Neuron (in vitro differentiated cells): ENCODE results near the gene GFRA1.
"Not testable (repeated sequence)": the region's sequence is repeated elsewhere in the genome, so short reads cannot be mapped to it uniquely, and the experiment has no call there.

ENCODE experiments used
- H2AFZ ChIP-seq: one replicate; pipeline ENCODE4 v1.6.1; 2013; ENCODE audit warnings: low read depth, mild to moderate bottlenecking, inconsistent platforms, low read length, moderate library complexity
- H3K27me3 ChIP-seq: one replicate; pipeline ENCODE4 v1.6.1; 2013; ENCODE audit warnings: low read length; ENCODE audit not compliant: insufficient read depth
- H3K36me3 ChIP-seq: one replicate; pipeline ENCODE4 v1.6.1; 2013; ENCODE audit warnings: low read length; ENCODE audit not compliant: insufficient read depth
- H3K4me1 ChIP-seq: one replicate; pipeline ENCODE4 v1.6.1; 2013; ENCODE audit warnings: low read length; ENCODE audit not compliant: insufficient read depth
- H3K4me3 ChIP-seq: 2 replicates; pipeline ENCODE4 v1.5.1; 2013; ENCODE audit warnings: mild to moderate bottlenecking, low read length, moderate library complexity
- H3K9me3 ChIP-seq: one replicate; pipeline ENCODE4 v1.6.1; 2013; ENCODE audit warnings: low read length

Gene GFRA1

DNA sequence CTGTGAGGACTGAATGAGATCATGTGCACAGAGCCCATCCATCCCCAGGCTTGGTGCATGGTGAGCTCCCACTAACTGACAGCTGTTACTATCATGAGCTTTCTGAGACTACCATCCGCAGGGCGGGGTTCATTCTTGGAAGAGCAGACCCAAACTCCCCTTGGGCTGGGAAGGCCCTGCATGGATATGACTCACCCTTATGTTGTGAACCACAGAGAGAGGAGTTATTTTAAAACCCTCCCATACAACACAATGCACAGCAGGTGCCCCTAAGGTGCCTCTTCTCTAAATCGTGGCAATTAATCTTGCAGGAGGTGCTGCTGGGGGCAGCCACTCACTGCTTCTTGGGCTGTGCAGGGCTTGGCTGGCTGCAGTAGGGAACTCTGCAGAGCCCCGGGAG, 219.1 kb downstream of the GFRA1 start:
- Histone ChIP-seq H3K27me3 (no peaks in the 10 kb centered on the region), H3K9me3 (no peaks in the 10 kb centered on the region), H2AFZ (no peak overlapping the region), H3K4me1 (peaks cover 9% of the 10 kb centered on the region), H3K36me3 (peaks cover 7% of the 10 kb centered on the region), H3K4me3 (no peak overlapping the region)

DNA sequence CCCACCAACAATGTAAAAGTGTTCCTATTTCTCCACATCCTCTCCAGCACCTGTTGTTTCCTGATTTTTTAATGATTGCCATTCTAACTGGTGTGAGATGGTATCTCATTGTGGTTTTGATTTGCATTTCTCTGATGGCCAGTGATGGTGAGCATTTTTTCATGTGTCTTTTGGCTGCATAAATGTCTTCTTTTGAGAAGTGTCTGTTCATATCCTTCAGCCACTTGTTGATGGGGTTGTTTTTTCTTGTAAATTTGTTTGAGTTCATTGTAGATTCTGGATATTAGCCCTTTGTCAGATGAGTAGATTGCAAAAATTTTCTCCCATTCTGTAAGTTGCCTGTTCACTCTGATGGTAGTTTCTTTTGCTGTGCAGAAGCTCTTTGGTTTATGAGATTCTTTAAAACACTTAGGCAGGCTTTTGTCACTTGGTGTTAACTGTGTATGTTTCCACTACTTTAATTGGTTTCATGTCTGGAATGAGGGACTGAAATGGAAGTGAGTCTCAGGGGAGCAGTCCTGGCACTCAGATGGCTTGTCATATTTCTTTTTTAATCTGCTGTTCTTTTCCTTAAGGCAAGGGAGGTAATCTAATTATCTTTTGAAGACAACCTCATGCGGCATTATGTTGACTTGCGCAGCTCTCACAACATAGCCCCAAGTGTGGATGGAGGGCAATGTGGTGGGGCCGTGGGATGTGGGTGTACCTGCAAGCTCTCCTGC, 219.8 kb downstream of the GFRA1 start:
- H3K4me1 ChIP-seq, H2AFZ ChIP-seq, H3K27me3 ChIP-seq, H3K4me3 ChIP-seq, H3K9me3 ChIP-seq, H3K36me3 ChIP-seq: not testable (repeated sequence)

DNA sequence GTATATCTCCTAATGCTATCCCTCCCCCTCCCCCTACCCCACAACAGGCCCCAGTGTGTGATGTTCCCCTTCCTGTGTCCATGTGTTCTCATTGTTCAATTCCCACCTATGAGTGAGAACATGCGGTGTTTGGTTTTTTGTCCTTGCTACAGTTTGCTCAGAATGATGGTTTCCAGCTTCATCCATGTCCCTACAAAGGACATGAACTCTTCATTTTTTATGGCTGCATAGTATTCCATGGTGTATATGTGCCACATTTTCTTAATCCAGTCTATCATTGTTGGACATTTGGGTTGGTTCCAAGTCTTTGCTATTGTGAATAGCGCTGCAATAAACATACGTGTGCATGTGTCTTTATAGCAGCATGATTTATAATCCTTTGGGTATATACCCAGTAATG, 220.5 kb downstream of the GFRA1 start:
- H3K4me1 ChIP-seq, H2AFZ ChIP-seq, H3K9me3 ChIP-seq, H3K4me3 ChIP-seq, H3K36me3 ChIP-seq, H3K27me3 ChIP-seq: not testable (repeated sequence)

DNA sequence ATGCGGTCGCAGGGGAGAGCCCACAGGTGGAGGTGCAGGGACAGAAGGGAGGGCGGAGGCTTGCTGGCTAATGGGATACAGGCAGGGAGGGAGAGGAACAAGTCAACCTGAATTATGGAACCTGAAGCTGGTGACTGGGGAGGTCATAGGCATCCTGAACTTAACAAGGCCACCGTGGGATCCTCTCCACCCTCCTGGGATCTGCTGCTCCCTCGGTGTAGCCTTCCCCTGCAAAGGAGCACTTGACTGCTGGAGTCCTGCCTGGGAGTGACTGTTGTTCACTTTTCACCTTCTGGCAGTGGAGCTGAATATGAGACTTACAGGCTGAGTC, 223.1 kb downstream of the GFRA1 start:
- Histone ChIP-seq H3K9me3 (no peaks in the 10 kb centered on the region), H3K36me3 (no peaks in the 10 kb centered on the region), H2AFZ (no peak overlapping the region), H3K27me3 (no peaks in the 10 kb centered on the region), H3K4me1 (peaks cover 2% of the 10 kb centered on the region), H3K4me3 (no peak overlapping the region)

- no peaks in the 10 kb centered on the region for H3K9me3 ChIP-seq
- no peak overlapping the region for H3K4me3 ChIP-seq
- no peak overlapping the region for H2AFZ ChIP-seq
- H3K27me3 ChIP-seq = no peaks in the 10 kb centered on the region
- H3K36me3 ChIP-seq = no peaks in the 10 kb centered on the region
- H3K4me1 ChIP-seq = peaks cover 2% of the 10 kb centered on the region
Observed at GRCh38 chr10:116049158-116049973, 223.6 kb downstream of the GFRA1 start.

DNA sequence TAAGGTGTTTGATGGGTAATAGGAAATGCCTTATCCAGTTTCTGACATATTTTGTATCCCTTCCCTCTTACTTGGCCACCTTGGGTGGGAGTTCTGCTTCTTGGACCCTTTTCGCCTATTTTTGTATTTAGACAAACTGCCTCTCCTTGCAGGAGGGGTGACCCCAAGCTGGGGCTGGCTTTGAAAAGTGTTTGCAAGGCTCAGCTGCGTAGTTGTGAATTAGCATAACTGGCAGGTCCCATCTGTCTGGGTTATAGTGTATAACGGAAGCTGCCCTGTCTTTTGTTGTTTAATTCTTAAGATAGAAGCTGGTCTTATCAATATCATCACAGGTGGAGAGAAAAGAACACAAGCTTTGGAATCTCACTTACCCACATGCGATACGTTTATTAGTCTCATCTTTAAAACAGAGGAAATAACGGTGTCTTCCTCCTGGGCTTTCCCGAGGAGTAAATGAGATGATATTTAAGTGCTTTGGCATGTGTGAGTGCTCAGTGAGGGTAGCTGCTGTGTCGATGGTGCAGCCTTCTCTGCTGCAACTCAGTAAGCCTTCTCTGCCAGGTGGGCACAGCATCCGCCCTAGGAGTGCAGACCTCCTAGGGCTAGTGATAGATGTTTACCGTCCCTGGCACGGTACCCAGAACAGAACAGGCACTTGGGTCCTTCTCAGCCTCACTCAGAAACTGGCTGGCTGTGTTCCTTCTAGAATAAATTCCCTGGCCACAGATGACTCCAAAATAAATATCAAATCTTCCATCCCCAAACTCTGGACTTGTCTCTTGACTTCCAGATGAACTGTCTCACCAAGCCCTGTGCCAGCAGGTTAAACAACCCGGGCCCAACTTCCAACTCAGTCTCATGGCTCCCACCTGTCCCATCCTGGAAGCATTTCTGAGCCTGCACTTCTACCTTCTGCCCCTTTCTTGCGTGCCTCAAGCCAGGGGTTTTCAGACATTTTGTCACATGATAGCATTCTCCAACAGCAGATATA, 227.3 kb downstream of the GFRA1 start:
- no peak overlapping the region for H2AFZ ChIP-seq
- H3K4me1 ChIP-seq = peaks cover 2% of the 10 kb centered on the region
- H3K9me3 ChIP-seq = no peaks in the 10 kb centered on the region
- H3K4me3 ChIP-seq = no peak overlapping the region
- H3K36me3 ChIP-seq = no peaks in the 10 kb centered on the region
- no peaks in the 10 kb centered on the region for H3K27me3 ChIP-seq

DNA sequence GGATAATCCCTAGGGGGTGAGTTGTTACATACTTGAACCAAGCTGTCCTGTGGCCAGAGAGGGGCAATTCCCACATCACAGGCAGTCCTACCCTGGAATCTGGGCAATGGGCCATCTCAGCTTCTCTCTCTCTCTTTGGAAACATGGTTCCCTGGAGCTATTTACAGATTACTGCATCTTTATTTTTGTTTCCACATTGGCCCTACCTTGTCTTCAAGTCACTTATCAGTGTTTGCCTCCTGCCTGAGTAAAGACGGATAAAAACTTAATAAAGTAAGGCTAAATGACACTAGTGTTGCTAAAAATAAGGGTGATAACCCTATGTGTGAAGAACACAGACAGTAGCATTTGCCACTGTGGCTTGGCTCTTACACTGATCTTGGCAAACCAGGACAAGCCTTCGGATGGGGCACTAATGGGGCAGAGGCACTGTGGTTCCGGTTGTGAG, 228.2 kb downstream of the GFRA1 start:
- Histone ChIP-seq H2AFZ (no peak overlapping the region), H3K36me3 (no peaks in the 10 kb centered on the region), H3K27me3 (no peaks in the 10 kb centered on the region), H3K4me1 (peaks cover 2% of the 10 kb centered on the region), H3K4me3 (no peak overlapping the region), H3K9me3 (no peaks in the 10 kb centered on the region)

DNA sequence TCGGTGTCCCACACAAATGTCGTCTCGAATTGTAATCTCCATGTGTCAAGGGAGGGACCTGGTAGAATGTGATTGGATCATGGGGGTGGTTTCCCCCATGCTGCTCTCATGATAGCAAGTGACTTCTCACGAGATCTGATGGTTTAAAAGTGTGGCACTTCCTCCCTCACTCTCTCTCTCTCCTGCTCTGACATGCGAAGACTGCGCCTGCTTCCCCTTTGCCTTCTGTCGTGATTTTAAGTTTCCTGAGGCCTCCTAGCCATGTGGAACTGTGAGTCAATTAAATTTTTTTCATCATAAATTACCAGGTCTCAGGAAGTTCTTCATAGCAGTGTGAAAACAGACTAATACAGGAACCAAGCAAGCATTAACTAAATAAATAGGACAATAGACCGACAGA, 229.1 kb downstream of the GFRA1 start:
- H3K4me1 ChIP-seq = peaks cover 2% of the 10 kb centered on the region
- no peaks in the 10 kb centered on the region for H3K9me3 ChIP-seq
- no peaks in the 10 kb centered on the region for H3K36me3 ChIP-seq
- no peak overlapping the region for H2AFZ ChIP-seq
- no peak overlapping the region for H3K4me3 ChIP-seq
- H3K27me3 ChIP-seq = no peaks in the 10 kb centered on the region

GRCh38 chr10:116043304-116043703, 229.7 kb downstream of the GFRA1 start:
- no peak overlapping the region for H3K4me3 ChIP-seq
- H3K36me3 ChIP-seq = no peaks in the 10 kb centered on the region
- H3K9me3 ChIP-seq = no peaks in the 10 kb centered on the region
- H3K4me1 ChIP-seq = peaks cover 2% of the 10 kb centered on the region
- no peak overlapping the region for H2AFZ ChIP-seq
- H3K27me3 ChIP-seq = no peaks in the 10 kb centered on the region

- Histone ChIP-seq H3K27me3 (no peaks in the 10 kb centered on the region), H3K9me3 (no peaks in the 10 kb centered on the region), H3K4me1 (peaks cover 2% of the 10 kb centered on the region), H3K36me3 (no peaks in the 10 kb centered on the region), H3K4me3 (no peak overlapping the region), H2AFZ (no peak overlapping the region)
Observed at GRCh38 chr10:116041948-116042347, 231.1 kb downstream of the GFRA1 start.

- Histone ChIP-seq H3K9me3 (no peaks in the 10 kb centered on the region), H3K4me1 (no peaks in the 10 kb centered on the region), H3K27me3 (no peaks in the 10 kb centered on the region), H2AFZ (no peak overlapping the region), H3K4me3 (no peak overlapping the region), H3K36me3 (no peaks in the 10 kb centered on the region)
Observed at GRCh38 chr10:116039612-116040011, 233.4 kb downstream of the GFRA1 start.

GRCh38 chr10:116038259-116038658, 234.7 kb downstream of the GFRA1 start:
- H3K9me3 ChIP-seq = no peaks in the 10 kb centered on the region
- no peak overlapping the region for H3K4me3 ChIP-seq

GRCh38 chr10:116035406-116035805, 237.6 kb downstream of the GFRA1 start:
- H2AFZ ChIP-seq, H3K4me3 ChIP-seq, H3K9me3 ChIP-seq, H3K36me3 ChIP-seq, H3K27me3 ChIP-seq, H3K4me1 ChIP-seq: not testable (repeated sequence)

More at GRCh38 chr10:116038259-116038658, 234.7 kb downstream of the GFRA1 start:
- Histone ChIP-seq H3K36me3 (no peaks in the 10 kb centered on the region), H3K4me1 (no peaks in the 10 kb centered on the region), H2AFZ (no peak overlapping the region), H3K27me3 (no peaks in the 10 kb centered on the region)
